HG02623 (cell line): ENCODE data around the gene KRTAP5-4.
"Not testable (repeated sequence)": the region's sequence is repeated elsewhere in the genome, so short reads cannot be mapped to it uniquely, and the experiment has no call there.

ENCODE experiments used
- ATAC-seq: cut with Tn5 transposase; IDR thresholded peaks from one replicate; pipeline ENCODE4 v1.9.1; 2021; ENCODE audit warnings: moderate library complexity; ENCODE audit not compliant: unreplicated experiment

KRTAP5-4 gene

GRCh38 chr11:1604181-1604580 lies 17.8 kb downstream of the KRTAP5-4 start:
- no peak for ATAC-seq

- ATAC-seq: no peak
Observed at GRCh38 chr11:1603629-1604028, 18.3 kb downstream of the KRTAP5-4 start.

- not testable (repeated sequence) for ATAC-seq
Observed at GRCh38 chr11:1601663-1602062, 20.3 kb downstream of the KRTAP5-4 start.

GRCh38 chr11:1600626-1601025 lies 21.3 kb downstream of the KRTAP5-4 start:
- ATAC-seq: no peak

- no peak for ATAC-seq
Observed at GRCh38 chr11:1598816-1599215, 23.1 kb downstream of the KRTAP5-4 start.

GRCh38 chr11:1598406-1598805 lies 23.5 kb downstream of the KRTAP5-4 start:
- ATAC-seq: not testable (repeated sequence)

GRCh38 chr11:1597994-1598380 lies 24.0 kb downstream of the KRTAP5-4 start, which contains the start of gene KRTAP5-2:
KRTAP5-2 (minus strand) TSS chr11:1598294; CDS start chr11:1598250, 44 bp downstream.
- ATAC-seq: no peak

GRCh38 chr11:1597331-1597993 lies 24.5 kb downstream of the KRTAP5-4 start:
- no peak for ATAC-seq

- not testable (repeated sequence) for ATAC-seq
Observed at GRCh38 chr11:1596576-1597121, 25.3 kb downstream of the KRTAP5-4 start.

- not testable (repeated sequence) for ATAC-seq
Observed at GRCh38 chr11:1595994-1596575, 25.9 kb downstream of the KRTAP5-4 start.

- no peak for ATAC-seq
Observed at GRCh38 chr11:1592628-1593027, 29.3 kb downstream of the KRTAP5-4 start.

GRCh38 chr11:1589996-1590395 lies 31.9 kb downstream of the KRTAP5-4 start:
- ATAC-seq: no peak

GRCh38 chr11:1589191-1589963 lies 32.6 kb downstream of the KRTAP5-4 start:
- ATAC-seq: not testable (repeated sequence)

- no peak for ATAC-seq
Observed at GRCh38 chr11:1586699-1587098, 35.2 kb downstream of the KRTAP5-4 start.

- not testable (repeated sequence) for ATAC-seq
Observed at GRCh38 chr11:1584661-1585370, 37.1 kb downstream of the KRTAP5-4 start, which contains the start of gene KRTAP5-1. KRTAP5-1 (minus strand) TSS chr11:1585283; CDS start chr11:1585249, 34 bp downstream.

GRCh38 chr11:1582909-1583308 lies 39.0 kb downstream of the KRTAP5-4 start:
- not testable (repeated sequence) for ATAC-seq

- ATAC-seq: no peak
Observed at GRCh38 chr11:1581976-1582375, 40.0 kb downstream of the KRTAP5-4 start.

- no peak for ATAC-seq
Observed at GRCh38 chr11:1576825-1577224, 45.1 kb downstream of the KRTAP5-4 start.

- not testable (repeated sequence) for ATAC-seq
Observed at GRCh38 chr11:1575756-1576155, 46.2 kb downstream of the KRTAP5-4 start.

- ATAC-seq: no peak
Observed at GRCh38 chr11:1574933-1575242, 47.0 kb downstream of the KRTAP5-4 start.
